Fibroblast of skin of left quadriceps (primary cell): Measurements from ENCODE around the gene ST6GALNAC4.
"Not testable (repeated sequence)": the region's sequence is repeated elsewhere in the genome, so short reads cannot be mapped to it uniquely, and the experiment has no call there.

Experiments
- DNase-seq, 2 experiments: peaks; one replicate each; pipeline ENCODE4 v3.0.0-alpha.2; 2013; ENCODE audit warnings: low read depth in 2 of 2

The ST6GALNAC4 gene

DNA sequence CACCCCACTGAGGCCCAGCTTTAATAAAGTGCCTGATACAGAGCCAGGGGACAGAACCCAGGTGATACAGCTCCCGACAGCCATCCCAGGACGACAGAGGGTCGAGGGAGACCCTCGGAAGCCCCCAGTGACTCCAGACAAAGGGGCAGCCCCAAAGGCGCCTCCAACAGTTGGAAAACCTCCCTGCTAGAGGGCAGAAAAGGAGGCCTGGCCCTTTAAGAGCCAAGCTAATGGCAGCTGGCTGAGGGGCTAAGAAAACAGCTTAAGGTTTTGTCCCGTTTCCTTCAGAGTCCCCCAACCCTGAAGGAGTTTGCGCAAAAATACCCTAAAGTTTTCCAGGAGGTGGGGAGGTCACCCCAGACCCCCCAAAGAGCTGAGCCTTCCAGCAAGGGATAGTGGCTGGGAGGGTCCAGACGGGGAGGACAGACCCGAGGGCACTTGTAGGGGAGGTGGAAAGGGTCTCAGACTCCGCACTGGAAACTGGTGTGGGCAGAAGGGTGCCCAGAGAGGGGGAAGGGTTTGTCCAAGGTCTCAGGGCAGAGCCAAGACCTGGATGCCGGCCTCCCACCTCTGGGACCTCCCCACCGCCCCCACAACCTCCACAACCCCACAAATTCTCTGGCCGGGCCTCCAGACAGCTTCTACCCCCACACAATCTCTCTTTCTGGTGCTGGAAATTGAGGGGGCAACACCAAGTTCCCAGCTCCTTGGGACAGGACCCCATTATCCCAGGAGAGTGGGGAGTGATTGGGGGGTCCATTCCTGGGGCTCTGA is 31.1 kb downstream of the ST6GALNAC4 start:
- no peak for DNase-seq

DNA sequence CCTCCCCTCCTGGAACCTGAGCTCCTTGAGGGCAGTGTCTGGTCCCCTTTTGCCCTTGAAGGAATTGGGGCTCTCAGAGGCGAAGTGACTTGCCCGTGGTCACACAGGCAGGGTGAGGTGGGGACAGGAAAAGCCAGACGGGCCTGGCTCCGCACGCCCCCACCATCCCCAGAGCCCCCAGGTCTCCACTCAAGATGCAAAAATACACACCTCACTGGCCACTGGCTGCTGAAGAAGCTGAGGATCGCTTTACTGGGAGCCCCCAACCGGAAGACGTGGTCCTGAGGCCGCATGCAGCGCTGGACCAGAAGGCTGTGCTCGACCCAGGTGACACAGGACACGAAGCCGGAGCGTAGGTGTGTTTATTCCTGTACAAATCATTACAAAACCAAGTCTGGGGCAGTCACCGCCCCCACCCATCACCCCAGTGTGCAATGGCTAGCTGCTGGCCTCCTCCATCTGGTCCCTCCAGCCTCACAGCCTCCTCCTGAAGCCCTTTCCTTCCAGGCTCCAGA is 31.8 kb downstream of the ST6GALNAC4 start:
- DNase-seq: no peak

DNA sequence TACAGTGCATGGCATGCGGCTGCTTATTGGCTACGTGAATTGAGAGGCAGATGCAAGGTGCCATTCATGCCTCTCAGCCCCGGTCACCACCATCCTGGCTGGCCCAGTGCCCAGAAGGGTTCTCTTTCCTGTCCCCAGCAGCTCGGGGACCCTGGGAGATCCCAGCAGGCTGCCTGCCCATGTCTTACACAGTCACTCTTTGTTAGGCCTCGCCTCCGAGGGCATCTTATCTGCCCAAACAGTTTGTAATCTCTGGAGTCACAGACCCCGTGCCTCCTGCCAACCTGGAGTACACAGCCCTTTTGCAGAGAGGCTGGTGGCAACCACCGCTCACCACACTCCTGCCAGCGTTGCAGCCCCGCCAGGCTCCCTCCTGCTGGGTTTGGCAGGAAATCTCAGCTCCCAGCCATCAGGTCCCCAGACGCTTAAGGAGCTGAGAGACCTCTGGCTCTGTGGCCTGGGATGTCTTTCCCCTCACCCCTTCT is 32.4 kb downstream of the ST6GALNAC4 start:
- DNase-seq: no peak

DNA sequence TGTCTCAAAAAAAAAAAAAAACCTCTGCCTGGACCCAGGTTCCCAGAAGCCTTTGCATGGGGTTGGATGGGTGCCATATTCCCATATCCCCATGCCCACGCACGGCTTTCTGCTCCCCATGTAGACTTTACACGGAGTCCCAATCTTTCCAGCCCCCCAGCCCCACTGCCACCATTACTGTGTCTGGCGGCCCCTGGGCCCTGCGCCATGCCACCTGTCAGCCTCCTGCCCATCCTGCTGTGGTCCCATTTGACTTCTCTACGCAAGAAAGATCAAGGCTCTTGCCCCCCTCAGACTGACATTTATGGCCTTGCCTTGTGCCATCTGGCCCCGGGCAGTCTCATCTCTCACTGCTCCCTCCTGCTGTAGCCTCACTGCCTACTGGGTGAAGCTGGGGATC is 32.9 kb downstream of the ST6GALNAC4 start:
- DNase-seq: no peak

GRCh38 chr9:127881715-127882114 is 35.1 kb downstream of the ST6GALNAC4 start:
- not testable (repeated sequence) for DNase-seq

- no peak for DNase-seq
Measured at GRCh38 chr9:127880143-127880542, 36.7 kb downstream of the ST6GALNAC4 start.

GRCh38 chr9:127878652-127879390 is 38.0 kb downstream of the ST6GALNAC4 start:
- DNase-seq: no peak

DNA sequence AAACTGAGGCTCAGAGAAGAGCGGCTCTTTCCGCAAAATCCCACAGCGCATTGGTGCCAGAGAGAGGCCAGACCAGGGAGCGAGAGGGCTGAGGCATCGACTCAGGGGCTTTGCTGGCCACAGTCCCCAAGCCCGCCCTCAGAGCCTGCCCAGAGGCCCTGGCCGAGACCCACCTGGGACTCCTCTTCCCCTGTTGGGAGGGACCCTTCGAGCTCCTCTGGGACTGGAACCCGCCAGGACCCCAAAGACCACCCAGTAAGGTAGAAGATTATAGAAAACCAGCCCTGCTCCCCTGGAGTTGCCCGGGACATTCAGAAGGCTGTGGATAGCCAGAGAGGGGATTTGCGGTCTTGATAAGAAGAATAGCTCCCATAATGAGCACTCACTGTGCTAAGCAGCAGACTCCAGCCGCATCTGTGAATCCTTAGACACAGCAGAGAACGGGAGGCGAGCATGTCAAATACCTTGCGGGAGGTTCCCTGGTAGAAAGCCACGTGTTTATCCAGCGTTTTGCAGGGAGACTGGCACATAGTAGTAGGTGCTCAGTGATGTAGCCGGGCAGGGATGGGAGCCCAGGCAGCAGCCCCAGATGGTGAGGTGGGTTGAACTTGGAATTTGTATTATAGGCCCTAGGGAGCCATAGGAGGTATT is 38.7 kb downstream of the ST6GALNAC4 start:
- DNase-seq: no peak

- peak in 1 of 2 experiments; percentile 15 for DNase-seq
Measured at GRCh38 chr9:127877566-127877998, 39.3 kb downstream of the ST6GALNAC4 start, which contains the start of gene AK1. Gene AK1 (minus strand): TSS chr9:127877675. CDS start chr9:127874617, 3,058 bp downstream.

GRCh38 chr9:127876764-127877562 is 39.9 kb downstream of the ST6GALNAC4 start:
- DNase-seq: no peak

- no peak for DNase-seq
Measured at GRCh38 chr9:127876026-127876763, 40.6 kb downstream of the ST6GALNAC4 start.

GRCh38 chr9:127875306-127875966 is 41.4 kb downstream of the ST6GALNAC4 start:
- peak in 1 of 2 experiments; percentile 14 for DNase-seq

DNA sequence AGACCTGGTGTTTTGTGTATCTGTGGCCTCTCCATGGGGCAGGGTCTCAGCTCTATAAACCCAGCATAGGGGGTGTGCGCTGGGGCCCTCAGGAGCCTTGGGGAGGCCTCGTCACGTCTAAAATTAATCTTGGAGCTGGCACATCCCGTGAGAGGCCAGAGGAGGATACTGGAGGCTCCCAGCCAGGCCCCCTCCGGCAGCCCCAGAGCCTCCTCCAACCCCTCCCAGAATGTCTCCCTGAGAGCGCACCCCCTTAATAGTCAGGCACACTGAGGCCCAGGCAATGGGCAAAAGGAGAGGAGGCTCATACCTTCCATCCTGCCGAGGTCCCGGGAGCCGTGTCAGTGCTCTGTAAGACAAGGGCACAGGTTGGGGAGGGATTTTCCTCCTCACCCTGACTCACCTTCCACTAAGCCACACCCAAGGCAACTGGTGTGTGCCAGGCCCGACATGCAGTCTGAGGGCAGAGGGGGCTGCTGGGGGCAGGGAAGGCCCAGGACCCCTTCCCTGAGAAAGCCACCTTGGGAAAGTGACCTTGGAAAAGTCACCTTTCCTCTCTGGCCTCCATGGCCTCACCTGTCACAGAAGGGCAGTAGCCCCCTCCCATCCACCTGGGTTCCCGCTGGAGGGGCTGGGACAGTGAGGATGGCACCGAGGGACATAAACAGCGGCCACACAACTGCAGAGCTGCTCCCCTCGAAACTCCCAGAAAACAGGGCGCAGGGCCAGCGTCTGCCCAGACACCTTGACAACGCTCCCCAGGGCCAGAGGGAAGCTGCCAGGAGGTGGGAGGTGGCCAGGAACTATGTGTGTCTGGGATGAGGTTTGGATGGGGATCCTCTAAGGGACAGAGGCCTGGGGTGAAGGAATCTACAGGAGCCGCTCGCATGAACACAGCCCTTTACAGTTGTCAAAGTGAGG is 42.3 kb downstream of the ST6GALNAC4 start:
- DNase-seq: no peak

DNA sequence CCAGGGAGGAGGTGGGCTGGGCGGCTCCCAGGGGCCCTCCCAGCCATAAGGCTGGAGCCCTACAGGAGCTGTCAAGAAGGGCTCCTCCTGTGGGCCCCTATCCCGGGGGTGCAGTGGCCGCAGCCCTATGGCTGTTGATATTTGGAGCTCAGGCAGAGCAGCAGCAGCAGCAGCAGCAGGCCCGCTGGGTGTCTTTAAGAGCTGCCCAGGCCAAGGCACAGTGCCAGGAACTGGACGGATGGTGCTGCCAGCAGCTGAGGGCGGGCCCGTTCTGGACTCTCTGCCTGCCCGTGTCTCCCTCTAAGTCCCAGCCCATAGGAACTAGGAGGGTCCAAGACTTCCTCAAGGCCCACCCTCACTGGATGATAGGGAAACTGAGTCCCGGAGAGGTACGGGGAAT is 43.0 kb downstream of the ST6GALNAC4 start:
- DNase-seq: no peak

DNA sequence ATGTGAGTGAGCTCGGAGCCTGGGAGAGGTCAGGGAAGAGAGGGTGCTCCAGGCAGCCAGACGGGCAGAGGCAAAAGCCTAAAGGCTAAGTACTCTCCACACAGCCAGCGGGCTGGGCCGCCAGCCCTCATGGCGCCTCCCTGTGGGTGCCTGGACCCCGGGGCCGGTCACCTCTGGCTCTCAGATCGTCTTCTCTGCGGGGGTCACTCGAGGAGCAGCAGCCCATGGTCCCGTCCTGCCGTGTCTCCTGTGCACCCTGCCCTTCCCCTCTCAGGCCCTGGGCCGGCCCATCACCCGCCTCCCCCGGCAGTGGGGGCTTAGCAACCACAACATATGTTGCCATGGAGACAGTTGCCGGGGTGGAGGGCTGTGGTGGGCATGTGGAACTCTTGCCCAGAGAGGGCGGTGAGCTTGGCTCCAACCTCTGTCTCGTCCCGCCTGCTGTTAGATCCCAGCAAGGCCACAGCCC is 43.6 kb downstream of the ST6GALNAC4 start:
- DNase-seq: no peak

GRCh38 chr9:127872369-127873222 is 44.2 kb downstream of the ST6GALNAC4 start:
- DNase-seq: no peak

- DNase-seq: no peak
Measured at GRCh38 chr9:127871531-127871930, 45.3 kb downstream of the ST6GALNAC4 start.

DNA sequence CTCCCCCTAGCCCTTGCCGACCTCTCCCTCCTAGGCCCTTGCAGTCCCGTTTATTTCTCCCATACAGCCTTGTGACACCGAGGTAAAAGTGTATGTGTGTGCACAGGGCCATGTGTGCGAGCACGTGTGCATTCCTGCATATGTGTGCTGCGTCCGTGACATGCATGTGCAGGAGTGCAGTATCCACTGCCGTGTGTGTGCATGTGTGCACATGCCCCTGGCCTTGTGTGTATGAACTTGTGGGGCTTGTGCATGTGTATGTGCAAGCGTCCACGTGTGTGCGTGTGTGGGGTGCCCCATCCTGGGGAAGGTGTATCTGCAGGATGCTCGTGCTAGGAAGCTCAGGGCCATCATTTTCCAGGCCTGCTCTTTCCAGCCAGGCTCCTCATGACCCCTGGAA is 46.0 kb downstream of the ST6GALNAC4 start:
- no peak for DNase-seq
